Spinal cord (tissue), 10 donors: ENCODE results near the gene RPS16. TPM values are rescaled to one million over a fixed set of nuclear protein-coding genes. Genes with fewer than 3 reads are reported as not detected.

Source experiments
- DNase-seq, 6 donors: peaks; one replicate each; pipeline versions ENCODE4 v3.0.0 to v3.0.0-alpha.2; 2013 to 2015; ENCODE audit warnings: low spot score in 6 of 6, low read depth in 4 of 6
- H3K27ac ChIP-seq: one replicate; pipeline ENCODE4 v1.5.1; 2013; ENCODE audit warnings: low read depth, low read length, control low read depth
- H3K27me3 ChIP-seq: one replicate; pipeline ENCODE4 v1.6.1; 2013; ENCODE audit warnings: low read length; ENCODE audit not compliant: control insufficient read depth, insufficient read depth
- H3K36me3 ChIP-seq: one replicate; pipeline ENCODE4 v1.6.1; 2013; ENCODE audit warnings: low read length; ENCODE audit not compliant: control insufficient read depth, insufficient read depth
- H3K4me1 ChIP-seq: one replicate; pipeline ENCODE4 v1.6.1; 2013; ENCODE audit warnings: low read length; ENCODE audit not compliant: control insufficient read depth, insufficient read depth
- H3K4me3 ChIP-seq: one replicate; pipeline ENCODE4 v1.5.1; 2013; ENCODE audit warnings: low read depth, low read length, control low read depth
- H3K9me3 ChIP-seq: one replicate; pipeline ENCODE4 v1.6.1; 2013; ENCODE audit warnings: low read length; ENCODE audit not compliant: control insufficient read depth, insufficient read depth
- WGBS: methylation state at CpG from one replicate; pipeline ENCODE4 v1.1.5; 2013; ENCODE audit warnings: missing lambda C conversion rate; ENCODE audit not compliant: insufficient coverage; 5-methylcytosine and 5-hydroxymethylcytosine counted together
- polyA plus RNA-seq, 2 donors: library from polyadenylated mRNA; unstranded; fragments of 120-200 nt; gene quantifications; one replicate each; pipeline ENCODE4 v1.2.1, GENCODE V29; 2013; ENCODE audit not compliant: insufficient read length in 2 of 2
- total RNA-seq, 2 donors: library from RNA; depleted of rRNA in 1 of 2; stranded (reverse); fragments of 120-200 nt in 1 of 2; fragments of >200 nt in 1 of 2; gene quantifications; one replicate each; pipeline versions ENCODE4 v1.2.3 to v1.2.4, GENCODE V29; 2013 to 2014
- donor health status: healthy.

Gene RPS16
- total and polyA plus RNA-seq, 4 donors: 32.0 to 921 (median 492) TPM

- Histone ChIP-seq H3K27me3 (peaks cover 20% of the 10 kb centered on the region), H3K9me3 (no peaks in the 10 kb centered on the region), H3K27ac (peak overlapping the region; percentile 98), H3K36me3 (peaks cover 40% of the 10 kb centered on the region), H3K4me3 (peak overlapping the region; percentile 91), H3K4me1 (peaks cover 53% of the 10 kb centered on the region)
- WGBS: 0% methylated on average over 53 of the region's 54 CpGs
- peak in 3 of 6 donors; percentile 56 to 90 (median 85) for DNase-seq
Observed at GRCh38 chr19:39413272-39413910, 22.4 kb downstream of the RPS16 start.

- Histone ChIP-seq H3K4me3 (peak overlapping the region; percentile 91), H3K9me3 (no peaks in the 10 kb centered on the region)
Observed at GRCh38 chr19:39412867-39413271, 22.9 kb downstream of the RPS16 start.

GRCh38 chr19:39412100-39412866 is 23.5 kb downstream of the RPS16 start, which contains the start of gene PLEKHG2:
Gene PLEKHG2, plus strand, starts transcription at chr19:39412669. Its CDS starts 1,418 bp downstream, at chr19:39414087.
- H3K27ac ChIP-seq: peak within 1 kb of the TSS; percentile 98
- H3K27me3 ChIP-seq: peaks cover 31% of the 10 kb centered on the region
- no peaks in the 10 kb centered on the region for H3K9me3 ChIP-seq
- WGBS: under 1% methylated on average over 53 of the region's 60 CpGs
- H3K4me3 ChIP-seq: peak within 1 kb of the TSS; percentile 91
- H3K36me3 ChIP-seq: peaks cover 37% of the 10 kb centered on the region
- peak; percentile 96 to 100 (median 98) for DNase-seq
- peaks cover 64% of the 10 kb centered on the region for H3K4me1 ChIP-seq

More at GRCh38 chr19:39412867-39413271, 22.9 kb downstream of the RPS16 start:
- peaks cover 58% of the 10 kb centered on the region for H3K4me1 ChIP-seq
- 0% methylated on average over 24 of the region's 24 CpGs for WGBS
- H3K27me3 ChIP-seq: peaks cover 25% of the 10 kb centered on the region
- peaks cover 40% of the 10 kb centered on the region for H3K36me3 ChIP-seq
- DNase-seq: peak in 1 of 6 donors; percentile 78
- H3K27ac ChIP-seq: peak overlapping the region; percentile 98

DNA sequence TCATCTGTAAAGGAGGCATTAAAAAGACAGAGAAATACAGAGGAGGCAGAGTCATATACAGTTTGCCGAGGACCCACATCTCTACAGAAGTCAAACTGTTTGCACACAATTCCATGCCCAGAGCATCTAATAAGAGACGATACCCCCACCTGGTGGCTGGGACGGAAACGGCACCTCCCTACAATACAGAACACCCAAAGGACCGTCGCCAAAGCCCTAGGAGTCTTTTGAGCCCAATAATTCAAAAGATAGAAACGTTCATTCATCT is 24.0 kb downstream of the RPS16 start:
- Histone ChIP-seq H3K4me3 (peak overlapping the region; percentile 91), H3K27ac (peak overlapping the region; percentile 98), H3K36me3 (peaks cover 32% of the 10 kb centered on the region), H3K4me1 (peaks cover 69% of the 10 kb centered on the region), H3K27me3 (peaks cover 36% of the 10 kb centered on the region), H3K9me3 (no peaks in the 10 kb centered on the region)
- whole genome bisulfite sequencing: 0% methylated on average over 2 of the region's 7 CpGs
- peak in 5 of 6 donors; percentile 74 to 96 (median 80) for DNase-seq

DNA sequence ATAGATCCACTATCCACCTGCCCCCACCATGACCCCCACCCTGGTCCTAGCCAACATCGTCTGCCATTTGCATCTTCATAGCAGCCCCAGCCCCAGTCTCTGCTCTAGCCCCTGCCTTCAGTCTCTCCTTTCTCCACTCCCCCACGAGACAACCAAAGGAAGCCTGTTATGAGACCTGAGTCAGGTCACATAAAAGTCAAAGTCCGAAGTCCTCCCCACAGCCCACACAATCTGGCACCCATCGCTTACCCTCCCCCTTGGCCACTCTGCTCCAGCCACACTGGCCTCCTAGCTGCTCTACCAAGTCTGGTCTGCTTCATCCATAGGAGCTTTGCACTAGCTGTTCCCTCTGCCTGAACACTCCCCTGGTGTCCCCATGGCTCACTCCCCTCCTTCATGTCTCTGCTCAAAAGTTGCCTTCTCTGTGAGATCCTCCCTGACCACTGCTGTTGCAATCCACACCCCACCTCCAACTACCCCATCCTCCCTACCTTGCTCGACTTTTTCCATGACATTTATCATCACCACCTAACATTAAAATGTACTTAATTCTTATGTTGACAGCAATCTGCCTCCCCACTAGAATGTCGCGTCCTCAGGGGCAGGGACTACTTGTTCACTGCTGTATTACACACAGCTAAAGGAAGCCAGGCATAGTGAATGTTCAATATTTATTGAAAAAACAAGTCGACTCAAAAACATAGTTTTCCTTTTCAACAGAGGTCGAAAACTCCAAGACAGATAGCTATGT is 24.5 kb downstream of the RPS16 start:
- H3K27ac ChIP-seq: peak overlapping the region; percentile 98
- no peaks in the 10 kb centered on the region for H3K9me3 ChIP-seq
- H3K4me3 ChIP-seq: peak overlapping the region; percentile 91
- peak in 1 of 6 donors; percentile 54 for DNase-seq
- H3K36me3 ChIP-seq: peaks cover 26% of the 10 kb centered on the region
- peaks cover 38% of the 10 kb centered on the region for H3K27me3 ChIP-seq
- 49% methylated on average over 5 of the region's 9 CpGs for WGBS
- peaks cover 71% of the 10 kb centered on the region for H3K4me1 ChIP-seq

DNA sequence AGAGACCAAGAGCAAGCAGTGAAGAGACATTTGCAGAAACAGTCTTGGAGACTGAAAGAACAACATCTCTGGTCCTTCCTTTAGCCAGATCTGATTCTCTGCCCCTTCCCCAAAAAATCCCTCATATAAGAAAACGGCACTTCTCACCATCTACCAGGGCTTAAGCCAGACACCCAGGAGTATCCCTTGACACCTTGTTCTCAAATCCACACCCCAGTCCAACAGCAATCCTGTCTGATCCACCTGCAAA is 25.0 kb downstream of the RPS16 start:
- H3K4me1 ChIP-seq: peaks cover 72% of the 10 kb centered on the region
- H3K27ac ChIP-seq: peak overlapping the region; percentile 98
- H3K4me3 ChIP-seq: no peak overlapping the region
- peaks cover 42% of the 10 kb centered on the region for H3K27me3 ChIP-seq
- peaks cover 21% of the 10 kb centered on the region for H3K36me3 ChIP-seq
- 68% methylated on average over 1 of the region's 1 CpG for WGBS
- no peaks in the 10 kb centered on the region for H3K9me3 ChIP-seq
- no peak for DNase-seq

DNA sequence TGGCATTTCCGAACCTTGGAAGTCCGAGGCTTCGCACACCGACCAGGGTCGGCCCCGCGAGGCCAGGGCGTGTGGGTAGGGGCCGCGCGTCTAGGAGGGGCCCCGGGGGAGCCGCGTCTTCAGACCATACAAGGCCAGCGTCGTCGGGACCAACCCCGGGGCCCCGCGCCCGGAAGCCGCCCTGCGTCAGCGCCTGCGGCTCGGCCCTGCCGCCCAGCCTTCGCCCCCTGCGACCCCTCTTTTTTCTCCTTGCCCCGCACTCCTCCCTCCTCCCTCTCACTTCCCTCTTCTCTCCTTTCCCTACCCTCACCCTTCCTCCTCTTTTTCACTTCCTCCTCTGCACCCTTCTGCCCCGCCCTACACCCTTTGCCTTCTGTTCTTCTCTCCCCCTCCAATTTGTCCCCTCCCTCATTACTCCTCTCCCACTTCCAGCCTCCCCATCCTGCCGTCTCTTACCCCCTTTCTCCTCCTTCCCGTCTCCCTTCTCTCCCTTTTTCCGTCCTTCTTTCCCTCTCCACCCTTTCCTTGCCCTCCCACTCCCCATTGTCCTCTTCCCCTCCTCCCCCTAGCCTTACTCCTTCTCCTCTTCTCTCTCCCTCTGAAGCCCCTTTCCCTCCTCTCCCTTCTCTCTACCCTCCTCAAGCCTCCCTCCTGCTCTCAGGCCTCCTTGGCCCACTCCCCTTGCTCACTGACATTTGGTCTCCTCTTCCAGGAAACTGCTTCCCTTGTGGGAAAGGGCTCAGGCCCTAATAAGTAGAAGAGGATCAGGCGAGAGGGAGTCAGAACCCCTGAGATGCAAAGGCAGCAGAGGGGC is 25.5 kb downstream of the RPS16 start:
- peak overlapping the region; percentile 98 for H3K27ac ChIP-seq
- DNase-seq: no peak
- H3K4me1 ChIP-seq: peaks cover 67% of the 10 kb centered on the region
- peaks cover 16% of the 10 kb centered on the region for H3K36me3 ChIP-seq
- peaks cover 42% of the 10 kb centered on the region for H3K27me3 ChIP-seq
- H3K4me3 ChIP-seq: peak overlapping the region; percentile 51
- 5% methylated on average over 35 of the region's 35 CpGs for WGBS
- H3K9me3 ChIP-seq: no peaks in the 10 kb centered on the region

GRCh38 chr19:39409208-39410016 is 26.3 kb downstream of the RPS16 start:
- WGBS: 1% methylated on average over 42 of the region's 52 CpGs
- Histone ChIP-seq H3K27me3 (peaks cover 42% of the 10 kb centered on the region), H3K27ac (peak overlapping the region; percentile 98)

More at GRCh38 chr19:39409208-39410016, 26.3 kb downstream of the RPS16 start:
- peaks cover 10% of the 10 kb centered on the region for H3K36me3 ChIP-seq
- no peaks in the 10 kb centered on the region for H3K9me3 ChIP-seq
- DNase-seq: peak in 2 of 6 donors; percentile 61 to 69
- H3K4me1 ChIP-seq: peaks cover 59% of the 10 kb centered on the region
- H3K4me3 ChIP-seq: peak overlapping the region; percentile 51
